Muscle layer of duodenum (tissue), 2 donors: ENCODE results near the gene MYH16.
A peak's percentile ranks its signal among the peaks of the same experiment; 100 is the strongest.
"Not testable (repeated sequence)": the region's sequence is repeated elsewhere in the genome, so short reads cannot be mapped to it uniquely, and the experiment has no call there.

Source experiments
- H3K27ac ChIP-seq: one replicate; pipeline ENCODE4 v1.7.0; 2013; ENCODE audit warnings: mild to moderate bottlenecking, low read length
- H3K27me3 ChIP-seq: one replicate; pipeline ENCODE4 v1.7.0; 2013; ENCODE audit warnings: low read depth, mild to moderate bottlenecking, control low read depth, low read length
- H3K36me3 ChIP-seq, 2 donors: one replicate each; pipeline ENCODE4 v1.7.0; 2013; ENCODE audit warnings: low read length in 2 of 2, control low read depth in 1 of 2, mild to moderate bottlenecking in 1 of 2; ENCODE audit not compliant: insufficient read depth in 2 of 2, control insufficient read depth in 1 of 2
- H3K4me1 ChIP-seq, 2 donors: one replicate each; pipeline ENCODE4 v1.7.0; 2013; ENCODE audit warnings: low read length in 2 of 2, mild to moderate bottlenecking in 2 of 2, control low read depth in 1 of 2, moderate library complexity in 1 of 2; ENCODE audit not compliant: insufficient read depth in 2 of 2, control insufficient read depth in 1 of 2
- H3K4me3 ChIP-seq, 2 donors: one replicate each; pipeline ENCODE4 v1.7.0; 2013; ENCODE audit warnings: low read length in 2 of 2, low read depth in 1 of 2, mild to moderate bottlenecking in 1 of 2
- H3K9me3 ChIP-seq, 2 donors: one replicate each; pipeline ENCODE4 v1.7.0; 2013; ENCODE audit warnings: low read length in 2 of 2, control low read depth in 1 of 2, mild to moderate bottlenecking in 1 of 2; ENCODE audit not compliant: control insufficient read depth in 1 of 2
- donor health status: healthy.

Gene MYH16

DNA sequence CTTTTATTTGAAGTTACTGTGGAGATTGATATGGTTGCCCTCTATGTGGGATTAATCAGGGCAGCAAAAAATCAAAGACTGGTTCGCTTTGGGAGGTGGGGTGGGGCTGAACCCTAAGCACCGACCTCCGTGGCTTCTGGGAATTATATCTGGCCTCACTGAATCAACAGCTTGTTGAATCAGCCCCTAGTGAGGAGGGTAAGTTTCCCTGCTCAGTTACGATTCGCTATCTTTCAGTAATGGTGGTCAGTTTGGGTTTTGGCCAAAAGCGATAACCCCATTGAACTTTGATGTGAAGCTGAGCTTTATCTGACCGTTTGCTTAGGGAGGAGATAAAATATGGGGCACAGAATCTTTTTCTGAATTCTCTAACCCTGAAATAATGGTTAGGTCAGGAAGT, 36.5 kb downstream of the MYH16 start:
- Histone ChIP-seq H3K27ac (no peak overlapping the region), H3K4me3 (no peak overlapping the region), H3K36me3 (no peaks in the 10 kb centered on the region), H3K27me3 (no peaks in the 10 kb centered on the region), H3K4me1 (no peaks in the 10 kb centered on the region), H3K9me3 (peaks cover 0 to 7% of the 10 kb centered on the region in 2 donors)

DNA sequence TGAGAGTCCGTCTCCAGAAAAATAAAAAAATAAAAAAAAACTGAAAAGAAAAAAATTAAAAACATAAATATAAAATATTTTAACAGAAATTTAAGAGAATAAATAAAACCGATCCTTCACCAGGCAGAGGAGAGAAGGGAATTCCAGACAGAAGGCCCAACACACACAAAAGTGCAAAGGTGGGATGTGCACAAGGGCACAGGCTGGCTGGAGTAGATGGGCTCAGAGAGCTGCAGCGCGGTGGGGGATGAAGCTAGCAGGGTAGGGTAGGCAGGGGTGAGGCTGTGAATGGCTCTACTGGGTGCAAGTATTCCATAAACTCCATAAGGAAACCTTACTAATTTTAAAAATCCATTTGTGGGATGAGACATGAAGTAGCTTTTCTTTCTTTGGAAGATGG, 37.4 kb downstream of the MYH16 start:
- Histone ChIP-seq H3K4me3 (no peak overlapping the region), H3K4me1 (no peaks in the 10 kb centered on the region), H3K9me3 (peaks cover 0 to 7% of the 10 kb centered on the region in 2 donors), H3K27ac (no peak overlapping the region), H3K36me3 (no peaks in the 10 kb centered on the region), H3K27me3 (no peaks in the 10 kb centered on the region)

DNA sequence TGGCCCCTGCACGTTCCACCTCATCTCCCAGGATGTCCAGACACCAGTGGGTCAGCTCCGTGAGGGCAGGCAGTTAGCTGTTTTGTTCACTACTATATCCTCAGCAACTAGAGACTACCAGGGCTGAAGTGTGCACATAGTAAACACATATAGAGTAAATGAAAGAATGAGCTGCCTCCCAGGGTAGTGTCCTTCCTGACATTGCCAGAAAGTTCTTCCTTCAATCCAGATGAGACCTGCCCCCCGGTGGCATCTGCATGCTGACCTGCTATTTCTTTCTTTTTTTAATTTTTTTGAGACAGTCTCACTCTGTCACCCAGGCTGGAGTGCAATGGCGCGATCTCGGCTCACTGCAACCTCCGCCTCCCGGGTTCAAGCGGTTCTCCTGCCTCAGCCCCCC, 39.1 kb downstream of the MYH16 start:
- no peaks in the 10 kb centered on the region for H3K4me1 ChIP-seq
- H3K9me3 ChIP-seq, result peaks cover 0 to 7% of the 10 kb centered on the region in 2 donors
- H3K27me3 ChIP-seq, result no peaks in the 10 kb centered on the region
- no peak overlapping the region for H3K27ac ChIP-seq
- no peaks in the 10 kb centered on the region for H3K36me3 ChIP-seq
- no peak overlapping the region for H3K4me3 ChIP-seq

DNA sequence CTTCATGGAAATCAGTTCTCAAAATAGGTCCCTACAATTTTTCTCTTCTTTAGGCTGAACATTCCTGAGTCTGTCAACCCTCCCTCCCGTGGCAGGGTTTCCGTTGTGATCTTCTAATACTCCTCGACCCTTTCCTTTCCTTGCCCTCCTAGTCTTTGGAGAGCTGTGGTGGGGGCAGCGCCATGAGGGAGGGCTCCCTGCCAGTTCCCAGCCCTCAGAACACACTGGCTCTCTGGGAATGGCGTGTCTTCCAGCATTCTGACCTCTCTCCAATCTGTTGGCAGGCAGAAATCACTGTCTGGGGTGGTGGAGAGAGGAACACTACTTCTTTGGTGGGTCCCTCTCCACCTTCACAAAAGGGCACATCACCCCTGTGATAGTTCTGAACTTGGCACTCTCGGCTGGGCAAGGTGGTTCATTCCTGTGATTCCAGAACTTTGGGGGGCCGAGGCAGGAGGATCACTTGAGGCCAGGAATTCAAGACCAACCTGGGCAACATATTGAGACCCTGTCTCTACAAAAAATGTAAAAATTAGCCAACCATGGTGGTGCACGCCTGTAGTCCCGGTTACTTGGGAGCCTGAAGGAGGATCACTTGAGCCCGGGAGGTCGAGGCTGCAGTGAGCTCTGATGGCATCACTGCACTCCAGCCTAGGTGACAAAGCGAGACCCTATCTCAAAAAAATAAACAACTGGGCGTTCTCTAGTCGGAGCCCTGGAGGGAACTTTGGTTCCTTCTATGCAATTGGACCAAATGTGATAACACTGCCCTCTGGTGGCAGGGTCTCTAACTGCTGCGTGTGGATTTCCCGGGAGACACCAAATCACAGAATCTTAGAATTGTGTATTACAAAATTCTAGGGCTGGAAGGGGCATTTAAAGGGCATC, 39.9 kb downstream of the MYH16 start:
- Histone ChIP-seq H3K4me3 (no peak overlapping the region), H3K27ac (no peak overlapping the region), H3K9me3 (peaks cover 0 to 7% of the 10 kb centered on the region in 2 donors), H3K36me3 (no peaks in the 10 kb centered on the region), H3K27me3 (no peaks in the 10 kb centered on the region), H3K4me1 (no peaks in the 10 kb centered on the region)

DNA sequence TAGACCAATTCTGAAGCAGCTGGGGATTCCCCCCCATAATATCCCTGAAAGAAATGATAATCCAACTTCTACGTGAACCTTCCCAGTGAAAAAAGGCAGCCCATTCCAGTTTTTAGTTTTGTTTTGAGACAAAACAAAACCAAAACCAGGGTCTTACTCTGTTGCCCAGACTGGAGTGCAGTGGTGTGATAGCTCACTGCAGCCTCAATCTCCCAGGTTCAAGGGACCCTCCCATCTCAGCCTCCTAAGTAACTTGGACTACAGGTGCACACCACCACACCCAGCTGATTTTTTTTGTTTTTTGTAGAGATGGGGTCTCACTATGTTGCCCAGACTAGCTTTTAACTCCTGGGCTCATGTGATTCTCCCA, 40.5 kb downstream of the MYH16 start:
- peaks cover 0 to 7% of the 10 kb centered on the region in 2 donors for H3K9me3 ChIP-seq
- H3K4me1 ChIP-seq, result no peaks in the 10 kb centered on the region
- no peaks in the 10 kb centered on the region for H3K27me3 ChIP-seq
- H3K36me3 ChIP-seq, result no peaks in the 10 kb centered on the region
- no peak overlapping the region for H3K27ac ChIP-seq
- H3K4me3 ChIP-seq, result no peak overlapping the region

DNA sequence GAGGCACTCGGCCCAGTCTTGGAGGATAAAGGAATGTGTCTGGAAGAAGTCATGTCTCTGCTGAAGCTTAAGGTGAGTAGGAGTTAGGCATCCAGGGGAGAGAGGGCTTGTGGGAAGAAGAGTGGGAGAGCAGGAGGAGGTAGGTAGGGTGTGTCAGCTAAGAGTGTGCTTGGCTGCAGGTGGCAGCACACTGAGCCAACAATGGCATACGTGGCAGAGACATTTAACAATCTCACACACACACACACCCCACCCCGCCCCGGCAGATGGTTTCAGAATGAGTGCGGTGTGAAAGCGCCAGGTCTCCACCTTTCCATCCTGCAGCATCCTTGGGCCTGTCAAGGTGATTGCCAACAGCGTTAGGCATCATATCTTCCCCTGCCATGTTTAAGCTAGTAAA, 41.9 kb downstream of the MYH16 start:
- no peaks in the 10 kb centered on the region for H3K4me1 ChIP-seq
- H3K36me3 ChIP-seq, result no peaks in the 10 kb centered on the region
- no peak overlapping the region for H3K4me3 ChIP-seq
- peaks cover 0 to 3% of the 10 kb centered on the region in 2 donors for H3K9me3 ChIP-seq
- no peaks in the 10 kb centered on the region for H3K27me3 ChIP-seq
- H3K27ac ChIP-seq, result no peak overlapping the region

DNA sequence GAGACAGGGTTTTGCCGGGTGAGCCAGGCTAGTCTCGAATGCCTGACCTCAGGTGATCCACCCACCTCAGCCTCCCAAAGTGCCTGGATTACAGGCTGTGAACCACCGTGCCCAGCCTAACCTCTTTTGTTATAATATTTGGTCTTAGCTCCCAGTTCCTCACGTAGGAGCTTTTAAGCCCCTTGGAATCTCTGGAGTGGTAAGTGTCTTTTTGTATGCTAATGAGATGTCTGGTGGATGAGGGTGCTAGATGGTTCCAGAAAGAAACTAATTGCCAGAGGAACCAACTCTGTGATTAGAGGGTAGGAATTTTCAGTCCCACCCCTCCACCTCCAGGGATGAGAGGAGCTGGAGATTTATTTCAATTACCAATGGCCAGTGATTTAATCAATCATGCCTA, 47.7 kb downstream of the MYH16 start:
- Histone ChIP-seq H3K27ac (no peak overlapping the region), H3K27me3 (no peaks in the 10 kb centered on the region), H3K4me3 (no peak overlapping the region), H3K9me3 (no peaks in the 10 kb centered on the region), H3K36me3 (no peaks in the 10 kb centered on the region), H3K4me1 (peaks cover 0 to 6% of the 10 kb centered on the region in 2 donors)

DNA sequence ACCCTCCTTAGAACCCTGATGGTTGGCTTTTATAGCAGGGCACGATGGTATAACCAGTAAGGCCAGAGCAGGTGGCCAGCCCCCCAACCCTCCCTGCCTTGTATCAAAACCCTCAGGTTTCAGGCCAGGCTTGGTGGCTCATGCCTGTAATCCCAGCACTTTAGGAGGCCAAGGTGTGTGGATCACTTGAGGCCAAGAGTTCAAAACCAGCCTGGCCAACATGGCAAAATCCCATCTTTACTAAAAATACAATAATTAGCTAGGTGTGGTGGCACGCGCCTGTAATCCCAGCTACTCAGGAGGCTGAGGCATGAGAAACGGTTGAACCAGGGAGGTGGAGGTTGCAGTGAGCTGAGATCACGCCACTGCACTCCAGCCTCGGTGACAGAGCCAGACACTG, 50.0 kb downstream of the MYH16 start:
- not testable (repeated sequence) for H3K9me3 ChIP-seq, H3K27ac ChIP-seq, H3K4me3 ChIP-seq, H3K36me3 ChIP-seq, H3K27me3 ChIP-seq
- peaks cover 10 to 21% of the 10 kb centered on the region in 2 donors for H3K4me1 ChIP-seq

DNA sequence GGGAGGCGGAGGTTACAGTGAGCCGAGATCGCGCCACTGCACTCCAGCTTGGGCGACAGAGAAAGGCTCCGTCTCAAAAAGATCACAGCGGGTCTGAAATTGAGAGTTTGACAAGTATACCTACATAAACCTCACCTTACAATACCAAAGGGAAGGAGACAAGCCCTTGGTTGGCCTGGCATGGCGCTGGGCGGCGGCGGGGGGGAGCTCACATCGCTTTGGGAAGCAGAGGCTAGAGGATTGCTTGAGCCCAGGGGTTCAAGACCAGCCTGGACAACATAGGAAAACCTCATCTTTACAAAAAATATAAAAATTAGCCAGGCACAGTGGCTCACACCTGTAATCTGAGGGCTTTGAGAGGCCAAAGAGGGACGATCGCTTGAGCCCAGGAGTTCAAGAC, 51.9 kb downstream of the MYH16 start:
- Histone ChIP-seq H3K4me1 (peaks cover 12 to 38% of the 10 kb centered on the region in 2 donors), H3K9me3 (no peaks in the 10 kb centered on the region), H3K27me3 (no peaks in the 10 kb centered on the region), H3K27ac (no peak overlapping the region), H3K36me3 (peaks cover 0 to 3% of the 10 kb centered on the region in 2 donors), H3K4me3 (peak overlapping the region in 1 of 2 donors; percentile 99)

DNA sequence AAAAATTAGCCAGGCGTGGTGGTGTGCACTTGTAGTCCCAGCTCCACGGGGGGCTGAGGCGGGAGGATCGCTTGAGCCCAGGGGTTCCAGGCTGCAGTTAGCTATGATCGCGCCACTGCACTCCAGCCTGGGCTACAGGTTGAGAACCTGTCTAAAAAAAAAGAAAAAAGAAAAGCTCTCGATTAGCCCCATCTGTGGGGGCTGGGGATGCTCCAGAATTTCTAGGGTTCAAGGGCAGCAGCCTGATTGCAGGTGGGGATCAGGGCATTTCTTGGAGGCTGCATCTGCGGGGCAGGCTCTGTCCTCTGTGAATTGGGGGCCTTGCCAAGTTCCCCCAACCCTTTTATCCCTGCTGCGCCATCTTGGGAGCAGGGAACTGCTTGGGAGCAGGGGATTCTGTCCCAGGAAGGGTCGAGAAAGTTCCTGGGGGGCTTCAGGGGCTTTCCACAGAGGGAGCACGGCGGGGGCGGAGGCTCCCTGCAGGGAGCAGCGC, 52.4 kb downstream of the MYH16 start:
- peaks cover 12 to 40% of the 10 kb centered on the region in 2 donors for H3K4me1 ChIP-seq
- no peaks in the 10 kb centered on the region for H3K27me3 ChIP-seq
- H3K9me3 ChIP-seq, result no peaks in the 10 kb centered on the region
- peaks cover 0 to 3% of the 10 kb centered on the region in 2 donors for H3K36me3 ChIP-seq
- peak overlapping the region; percentile 97 to 99 for H3K4me3 ChIP-seq
- H3K27ac ChIP-seq, result peak overlapping the region; percentile 85

DNA sequence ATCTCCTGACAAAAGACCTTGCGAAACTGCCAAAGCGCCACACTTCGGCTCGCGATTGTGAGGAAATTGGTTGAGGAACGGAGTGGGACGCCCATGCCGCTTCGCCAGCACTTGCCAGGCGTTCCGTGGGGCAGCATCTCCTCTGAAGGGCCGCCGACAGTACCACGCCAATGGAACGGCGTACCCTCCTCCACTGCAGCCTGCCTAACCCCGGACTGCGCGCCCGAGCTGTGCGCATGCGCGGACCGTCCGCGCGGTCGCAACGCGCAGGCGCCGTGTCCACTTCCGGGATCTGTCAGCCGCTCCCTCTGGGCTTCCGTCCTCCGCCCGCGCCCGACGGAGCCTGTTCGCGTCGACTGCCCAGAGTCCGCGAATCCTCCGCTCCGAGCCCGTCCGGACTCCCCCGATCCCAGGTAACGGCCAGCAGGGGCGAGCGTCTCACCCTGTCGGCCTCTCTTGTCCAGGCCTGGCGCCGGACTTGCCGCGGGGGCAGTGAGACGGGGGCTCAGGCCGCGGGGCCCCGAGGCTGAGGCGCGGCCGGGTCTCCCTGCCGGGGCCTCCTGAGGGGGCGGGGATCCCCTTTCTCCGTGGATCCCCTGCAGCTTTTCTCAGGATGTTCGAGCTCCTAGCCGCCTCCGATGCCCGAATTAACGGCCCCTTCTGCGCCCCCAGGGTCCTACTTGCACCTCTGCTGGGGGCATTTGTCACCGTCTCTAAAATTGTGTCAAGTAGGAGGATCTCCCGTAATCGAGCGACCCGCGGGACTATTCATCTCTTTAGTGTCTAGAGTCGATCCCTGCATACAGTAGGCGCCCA, 53.2 kb downstream of the MYH16 start, which contains the start of gene ARPC1A:
Gene ARPC1A, plus strand, starts transcription at position 307 of the 816 bp plus-strand sequence. CDS start 7,456 bp downstream, outside the sequence.
- Histone ChIP-seq H3K9me3 (no peaks in the 10 kb centered on the region), H3K4me1 (peaks cover 12 to 42% of the 10 kb centered on the region in 2 donors)

More for the DNA sequence above, 53.2 kb downstream of the MYH16 start, which contains the start of gene ARPC1A:
- Histone ChIP-seq H3K36me3 (peaks cover 0 to 3% of the 10 kb centered on the region in 2 donors), H3K27ac (peak within 1 kb of the TSS; percentile 85), H3K4me3 (peak within 1 kb of the TSS; percentile 97 to 99), H3K27me3 (no peaks in the 10 kb centered on the region)
